ENCODE measurements around the gene TELO2.

- TF ChIP-seq CTCF (IDR thresholded peaks at IDR 0.05) (no peak), ZFX (IDR thresholded peaks at IDR 0.05; ENCODE audit: borderline replicate concordance) (no peak)
These were observed 13.5 kb downstream of the TELO2 start for GRCh38 chr16:1506494-1507213.
